Fibroblast of peridontal ligament (primary cell): ENCODE data around the gene CASQ1.

Experiments used
- DNase-seq: peaks from one replicate; pipeline ENCODE4 v3.0.0-alpha.2; 2010; ENCODE audit errors: extremely low read depth

CASQ1 gene

GRCh38 chr1:160168609-160169369 is 21.6 kb upstream of the CASQ1 start:
- peak; percentile 79 for DNase-seq

GRCh38 chr1:160169553-160170399 is 20.6 kb upstream of the CASQ1 start:
- no peak for DNase-seq

- peak; percentile 33 for DNase-seq
Measured at GRCh38 chr1:160171354-160171753, 19.0 kb upstream of the CASQ1 start.

- no peak for DNase-seq
Measured at GRCh38 chr1:160171980-160172379, 18.4 kb upstream of the CASQ1 start.

- DNase-seq: no peak
Measured at GRCh38 chr1:160177231-160177630, 13.1 kb upstream of the CASQ1 start.

GRCh38 chr1:160177667-160178066 is 12.7 kb upstream of the CASQ1 start:
- no peak for DNase-seq

GRCh38 chr1:160178731-160179130 is 11.6 kb upstream of the CASQ1 start:
- DNase-seq: no peak

GRCh38 chr1:160179336-160179735 is 11.0 kb upstream of the CASQ1 start:
- no peak for DNase-seq

GRCh38 chr1:160186246-160186645 is 4.1 kb upstream of the CASQ1 start:
- no peak for DNase-seq

GRCh38 chr1:160186729-160187128 is 3.6 kb upstream of the CASQ1 start:
- DNase-seq: no peak

GRCh38 chr1:160187407-160187806 is 3.0 kb upstream of the CASQ1 start:
- DNase-seq: no peak

GRCh38 chr1:160188341-160188740 is 2.0 kb upstream of the CASQ1 start:
- DNase-seq: no peak

- DNase-seq: no peak
Measured at GRCh38 chr1:160191756-160192155, 1.4 kb downstream of the CASQ1 start.

GRCh38 chr1:160192234-160192633 is 1.9 kb downstream of the CASQ1 start:
- no peak for DNase-seq

GRCh38 chr1:160193091-160193819 is 2.9 kb downstream of the CASQ1 start:
- peak; percentile 86 for DNase-seq

GRCh38 chr1:160193832-160194736 is 3.7 kb downstream of the CASQ1 start:
- DNase-seq: no peak

- DNase-seq: no peak
Measured at GRCh38 chr1:160194737-160195059, 4.3 kb downstream of the CASQ1 start.

GRCh38 chr1:160196143-160196542 is 5.8 kb downstream of the CASQ1 start:
- no peak for DNase-seq

GRCh38 chr1:160197231-160197630 is 6.9 kb downstream of the CASQ1 start:
- no peak for DNase-seq

GRCh38 chr1:160200786-160201185 is 10.4 kb downstream of the CASQ1 start:
- DNase-seq: no peak

- peak; percentile 46 for DNase-seq
Measured at GRCh38 chr1:160204526-160205241, 14.3 kb downstream of the CASQ1 start.
